Activated CD8-positive, alpha-beta T cell treated with anti-CD3 and anti-CD28 coated beads, Interleukin-2, amount 10 ng/mL, durations not matched to agents 7 days and 5 days (primary cell): ENCODE data around the gene ARHGEF6. TPM values are rescaled to one million over a fixed set of nuclear protein-coding genes. Genes with fewer than 3 reads are reported as not detected.
A peak's percentile ranks its signal among the peaks of the same experiment; 100 is the strongest.

Experiments
- ATAC-seq: fragments of 150-1000 bp; cut with Tn5 transposase; one replicate; pipeline ENCODE4 v1.10.0; 2021; ENCODE audit warnings: moderate library complexity
- CTCF ChIA-PET: fragments of 350-600 bp; sonication (Branson Sonifier 250); formaldehyde crosslinking; loops from one replicate; lab custom pipeline; 2021; ENCODE audit warnings: antibody characterized with exemption; lab: Charles Lee
- POLR2A ChIA-PET: fragments of 350-600 bp; sonication (Branson Sonifier 250); formaldehyde crosslinking; loops from one replicate; lab custom pipeline; 2021; ENCODE audit warnings: antibody characterized with exemption; lab: Charles Lee
- DNase-seq: peaks from one replicate; pipeline ENCODE4 v3.0.0-alpha.2; 2020
- H3K27ac Mint-ChIP-seq: one replicate; pipeline ENCODE4 v1.8.0; 2021; ENCODE audit warnings: mild to moderate bottlenecking, mixed read lengths
- H3K27me3 Mint-ChIP-seq: one replicate; pipeline ENCODE4 v1.8.0; 2021; ENCODE audit warnings: low read depth, mixed read lengths
- H3K36me3 Mint-ChIP-seq: one replicate; pipeline ENCODE4 v1.8.0; 2021; ENCODE audit warnings: low read depth, mixed read lengths
- H3K4me1 Mint-ChIP-seq: one replicate; pipeline ENCODE4 v1.8.0; 2021; ENCODE audit warnings: low read depth, mixed read lengths
- H3K4me3 Mint-ChIP-seq: one replicate; pipeline ENCODE4 v1.8.0; 2021; ENCODE audit warnings: mild to moderate bottlenecking, mixed read lengths
- H3K9me3 Mint-ChIP-seq: one replicate; pipeline ENCODE4 v1.8.0; 2022; ENCODE audit warnings: mixed read lengths; ENCODE audit not compliant: insufficient read depth
- total RNA-seq, 2 experiments: library from RNA; stranded (reverse); gene quantifications; one replicate each; pipeline ENCODE4 v1.2.3, GENCODE V29; 2021

Gene ARHGEF6
- total RNA-seq, 2 experiments from 2014 or later = 97.8 to 99.0 TPM

DNA sequence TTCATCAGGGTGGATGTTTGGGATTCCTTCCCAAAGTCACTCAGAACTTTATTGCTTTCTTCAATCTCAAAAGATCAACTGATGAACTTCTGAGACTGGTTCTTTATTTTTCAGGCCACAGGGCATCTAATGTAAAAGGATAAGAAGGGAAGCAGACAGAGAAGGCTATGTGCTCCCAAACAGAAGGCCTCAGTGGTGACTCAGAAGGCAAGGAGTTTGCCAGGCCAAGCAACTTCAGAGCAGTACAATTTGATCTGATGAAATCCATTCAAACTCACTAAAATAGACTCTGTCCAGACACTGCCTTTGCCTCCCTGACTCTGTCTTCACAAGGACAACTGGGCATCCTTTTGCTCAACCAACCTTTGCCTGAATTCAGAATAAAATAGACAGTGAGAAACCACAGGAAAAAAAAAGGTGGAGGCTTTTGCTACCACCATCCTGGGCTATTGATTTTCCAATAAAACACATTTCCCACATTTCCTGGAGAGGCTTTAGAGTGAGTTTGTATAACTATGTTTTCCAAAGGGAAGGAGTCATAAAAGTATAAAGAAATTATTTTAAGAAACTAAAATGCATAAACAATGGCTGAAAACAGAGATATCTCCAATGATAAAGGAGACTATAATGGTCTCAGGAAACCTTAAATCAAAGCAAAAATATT is 55.2 kb downstream of the ARHGEF6 start:
- ChIA-PET CTCF (interaction anchor here (1.3 kb wide), 1 partner anchor 200 kb away, joined by 3 read pairs; no protein-coding TSS in a partner anchor), POLR2A (no interaction called here)
- H3K9me3 Mint-ChIP-seq = no peaks in the 10 kb centered on the region
- no peak overlapping the region for H3K27ac Mint-ChIP-seq
- peaks cover 52% of the 10 kb centered on the region for H3K36me3 Mint-ChIP-seq
- H3K4me1 Mint-ChIP-seq = peaks cover 25% of the 10 kb centered on the region
- ATAC-seq = no peak
- H3K4me3 Mint-ChIP-seq = no peak overlapping the region
- no peaks in the 10 kb centered on the region for H3K27me3 Mint-ChIP-seq
- no peak for DNase-seq

DNA sequence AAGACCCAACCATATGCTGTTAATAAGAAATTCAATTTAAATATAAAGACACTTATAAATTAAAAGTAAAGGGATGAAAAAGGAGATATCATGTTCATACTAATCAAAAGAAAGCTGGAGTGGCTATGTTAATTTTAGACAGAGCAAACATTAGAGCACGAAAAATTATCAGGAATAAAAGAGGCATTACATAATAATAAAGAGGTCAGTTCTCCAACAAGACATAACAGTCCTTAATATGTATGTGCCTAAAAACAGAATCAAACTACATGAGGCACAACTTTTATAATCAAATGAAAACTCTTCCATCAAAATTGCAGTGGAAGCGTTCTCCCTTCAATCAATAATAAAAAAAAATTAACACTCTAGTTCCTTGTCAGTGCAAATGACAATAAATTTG is 62.6 kb downstream of the ARHGEF6 start:
- peaks cover 44% of the 10 kb centered on the region for H3K36me3 Mint-ChIP-seq
- ChIA-PET POLR2A (interaction anchor here (0.7 kb wide), 1 partner anchor 149 kb away, joined by 3 read pairs; no protein-coding TSS in a partner anchor), CTCF (no interaction called here)
- no peak overlapping the region for H3K27ac Mint-ChIP-seq
- H3K4me3 Mint-ChIP-seq = no peak overlapping the region
- H3K4me1 Mint-ChIP-seq = peaks cover 46% of the 10 kb centered on the region
- H3K9me3 Mint-ChIP-seq = no peaks in the 10 kb centered on the region
- no peaks in the 10 kb centered on the region for H3K27me3 Mint-ChIP-seq
- ATAC-seq = no peak
- no peak for DNase-seq

DNA sequence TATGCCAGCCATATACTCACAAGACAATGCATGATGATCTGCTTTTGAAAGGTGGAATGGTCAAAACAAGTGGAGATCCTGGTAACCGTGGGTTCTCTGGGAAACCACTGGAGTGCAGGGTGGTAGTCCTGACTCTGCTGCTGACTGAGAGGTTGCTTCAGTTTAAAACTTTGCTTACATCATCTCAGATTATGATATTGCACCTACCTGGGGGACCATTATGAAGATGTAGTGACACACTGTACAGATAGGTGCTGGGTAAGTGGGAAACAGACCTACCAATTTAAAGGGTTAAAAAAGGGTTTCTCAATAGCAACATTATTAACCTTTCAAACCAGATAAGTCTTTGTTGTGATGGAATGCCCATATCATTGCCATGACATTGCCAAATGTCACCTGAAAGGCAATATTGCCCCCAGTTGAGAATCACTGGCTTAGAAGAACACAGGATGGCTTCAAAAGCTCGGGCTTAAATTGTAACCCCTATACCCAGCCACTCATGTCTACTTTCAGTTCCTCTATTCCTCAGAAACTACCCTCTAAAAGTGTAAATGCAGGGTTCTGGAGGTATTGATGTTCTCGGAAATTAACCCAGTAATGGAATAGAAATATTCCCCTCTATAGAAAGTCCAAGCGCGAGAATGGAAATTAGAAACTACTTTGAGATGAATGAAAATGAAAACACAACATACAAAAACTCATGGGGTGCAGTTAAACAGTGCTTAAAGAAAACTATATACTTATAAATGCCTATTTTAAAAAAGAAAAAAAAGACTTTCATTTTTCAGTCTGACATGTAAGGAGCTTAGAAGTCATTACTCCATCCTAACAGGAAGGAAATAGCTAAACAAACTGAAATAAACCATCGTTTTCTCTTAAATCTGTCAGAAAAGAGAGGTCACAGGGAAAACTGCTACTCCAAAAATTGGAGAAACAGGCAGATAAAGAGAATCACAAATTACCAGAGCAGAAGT is 65.8 kb downstream of the ARHGEF6 start:
- POLR2A ChIA-PET = interaction anchor here (1.2 kb wide), 1 partner anchor 8 kb away, joined by 4 read pairs; no protein-coding TSS in a partner anchor
- H3K9me3 Mint-ChIP-seq = no peaks in the 10 kb centered on the region
- peak overlapping the region; percentile 59 for H3K4me3 Mint-ChIP-seq
- no peaks in the 10 kb centered on the region for H3K27me3 Mint-ChIP-seq
- H3K27ac Mint-ChIP-seq = peak overlapping the region; percentile 88
- no peak for DNase-seq
- H3K4me1 Mint-ChIP-seq = peaks cover 61% of the 10 kb centered on the region
- peaks cover 28% of the 10 kb centered on the region for H3K36me3 Mint-ChIP-seq
- ATAC-seq = peak; percentile 69
- CTCF ChIA-PET = interaction anchor here (1.4 to 1.8 kb wide), 3 partner anchors 14 to 166 kb away, joined by 4 to 5 read pairs (median 4); partner anchors contain the start of gene RBMX

DNA sequence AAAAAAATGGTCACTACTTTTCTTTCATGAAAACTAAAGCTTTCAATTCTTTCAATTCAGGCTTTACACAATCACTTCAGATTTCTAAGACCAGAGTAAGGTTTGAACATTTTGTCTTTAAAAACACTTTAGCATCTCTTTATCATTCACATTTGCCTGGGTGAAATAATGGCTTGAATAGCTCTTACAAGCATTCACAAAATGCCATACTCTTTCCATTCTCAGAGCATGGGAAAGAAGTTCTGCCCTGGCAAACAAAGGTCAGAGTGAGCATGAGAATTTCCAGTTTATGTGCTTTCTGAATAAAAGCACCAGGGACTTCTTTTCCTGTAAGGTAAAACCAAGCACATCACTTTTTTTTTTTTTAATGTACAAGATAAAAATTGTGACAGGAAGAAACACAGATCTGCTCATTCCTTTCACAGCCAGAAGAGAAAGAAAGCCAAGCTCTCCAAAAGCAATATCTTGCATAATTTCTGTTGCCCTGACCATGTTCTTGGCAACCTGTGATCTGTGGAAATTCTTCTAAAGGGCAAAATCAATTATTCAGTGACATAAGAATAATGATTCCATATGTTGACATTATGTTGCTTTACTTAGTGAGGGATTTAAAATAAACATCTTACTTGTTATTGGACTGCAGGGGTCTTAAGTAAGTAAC is 68.0 kb downstream of the ARHGEF6 start:
- ChIA-PET POLR2A (no interaction called here), CTCF (no interaction called here)
- Mint-ChIP-seq H3K27ac (peak overlapping the region; percentile 39), H3K36me3 (peaks cover 32% of the 10 kb centered on the region), H3K27me3 (no peaks in the 10 kb centered on the region), H3K4me1 (peaks cover 57% of the 10 kb centered on the region), H3K9me3 (no peaks in the 10 kb centered on the region), H3K4me3 (no peak overlapping the region)
- no peak for DNase-seq
- ATAC-seq = no peak

DNA sequence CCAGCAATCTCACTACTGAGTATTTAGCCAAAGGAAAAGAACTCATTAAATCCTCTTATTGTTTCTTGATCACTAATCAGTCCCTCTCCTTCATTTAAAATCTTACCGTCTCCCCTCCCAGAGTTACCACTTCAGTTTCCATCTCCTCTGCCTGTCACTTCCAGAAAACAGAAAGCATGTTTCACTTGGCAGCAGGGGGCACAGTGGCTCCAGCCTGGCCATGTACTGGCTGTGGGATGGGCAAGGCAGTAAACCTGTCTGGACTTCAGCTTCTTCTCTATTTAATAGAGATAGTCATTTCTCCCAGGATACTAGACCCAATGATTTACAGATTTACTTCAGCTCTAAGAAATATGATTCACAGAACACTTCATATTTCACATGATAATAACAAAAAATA is 69.6 kb downstream of the ARHGEF6 start:
- peaks cover 40% of the 10 kb centered on the region for H3K36me3 Mint-ChIP-seq
- H3K4me3 Mint-ChIP-seq = no peak overlapping the region
- no peaks in the 10 kb centered on the region for H3K9me3 Mint-ChIP-seq
- no peak for ATAC-seq
- H3K27me3 Mint-ChIP-seq = no peaks in the 10 kb centered on the region
- peaks cover 42% of the 10 kb centered on the region for H3K4me1 Mint-ChIP-seq
- peak overlapping the region; percentile 60 for H3K27ac Mint-ChIP-seq
- no peak for DNase-seq
- POLR2A ChIA-PET = interaction anchor here (1.3 kb wide), 1 partner anchor 170 kb away, joined by 3 read pairs; the partner anchor contains the start of gene RBMX
- CTCF ChIA-PET = interaction anchor here (1.2 to 1.9 kb wide), 3 partner anchors 43 to 214 kb away, joined by 3 to 7 read pairs (median 3); no protein-coding TSS in a partner anchor

DNA sequence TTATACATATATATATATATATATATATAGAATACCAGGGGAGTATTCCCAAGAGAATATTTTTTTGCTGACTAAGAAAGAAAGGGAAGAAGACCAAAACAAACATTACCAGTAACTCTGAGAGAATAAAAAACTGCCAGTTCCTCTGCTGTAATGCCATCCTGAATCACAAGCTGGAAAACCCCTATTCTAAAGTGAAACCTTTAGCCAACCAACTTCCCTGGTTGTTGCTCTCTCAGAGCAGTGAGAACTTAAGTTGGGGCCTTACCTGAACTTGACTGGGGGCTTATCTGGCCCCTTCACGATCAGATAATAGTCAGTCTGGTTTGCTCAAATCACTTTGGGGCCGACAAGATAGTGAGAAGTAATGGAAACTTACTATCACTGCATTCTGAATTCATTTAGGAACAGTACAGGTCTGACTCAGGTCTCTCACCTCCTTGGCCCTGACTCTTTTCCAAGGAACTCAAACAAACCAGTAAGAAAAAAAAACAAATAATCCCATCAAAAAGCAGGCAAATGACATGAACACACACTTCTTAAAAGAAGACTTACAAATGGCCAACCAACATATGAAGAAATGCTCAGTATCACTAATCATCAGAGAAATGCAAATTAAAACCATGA is 70.3 kb downstream of the ARHGEF6 start:
- Mint-ChIP-seq H3K27ac (peak overlapping the region; percentile 53), H3K36me3 (peaks cover 46% of the 10 kb centered on the region), H3K4me1 (peaks cover 35% of the 10 kb centered on the region), H3K4me3 (no peak overlapping the region), H3K27me3 (no peaks in the 10 kb centered on the region), H3K9me3 (no peaks in the 10 kb centered on the region)
- POLR2A ChIA-PET = interaction anchor here (0.6 to 1.3 kb wide), 3 partner anchors 98 to 170 kb away, joined by 3 read pairs; partner anchors contain the start of gene RBMX
- CTCF ChIA-PET = interaction anchor here (1.2 to 1.9 kb wide), 3 partner anchors 43 to 214 kb away, joined by 3 to 7 read pairs (median 3); no protein-coding TSS in a partner anchor
- DNase-seq (no peak), ATAC-seq (peak; percentile 52)

DNA sequence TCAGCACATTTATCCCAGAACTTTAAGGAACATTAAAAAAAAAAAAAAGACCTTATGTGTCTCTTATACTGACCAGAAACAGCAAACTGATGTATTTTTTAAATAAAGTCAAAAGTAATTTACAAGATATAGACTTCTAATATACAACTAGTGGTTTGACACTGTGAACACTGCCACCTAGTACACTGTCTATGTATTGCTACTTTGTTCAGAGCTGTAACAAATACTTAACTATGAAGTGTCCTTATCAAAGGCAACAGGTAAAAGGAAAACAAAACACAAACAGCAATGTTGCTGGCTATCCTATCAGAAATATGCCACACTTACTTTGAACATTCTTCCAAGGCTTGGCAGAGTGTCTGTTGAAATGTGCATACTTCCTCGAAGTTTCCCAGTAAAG is 72.4 kb downstream of the ARHGEF6 start:
- H3K4me3 Mint-ChIP-seq = no peak overlapping the region
- H3K9me3 Mint-ChIP-seq = no peaks in the 10 kb centered on the region
- peaks cover 20% of the 10 kb centered on the region for H3K4me1 Mint-ChIP-seq
- CTCF ChIA-PET = interaction anchor here (0.5 to 1.6 kb wide), 8 partner anchors 11 to 99 kb away, joined by 3 to 5 read pairs (median 4); no protein-coding TSS in a partner anchor
- DNase-seq (no peak), ATAC-seq (no peak)
- H3K27ac Mint-ChIP-seq = no peak overlapping the region
- H3K27me3 Mint-ChIP-seq = no peaks in the 10 kb centered on the region
- POLR2A ChIA-PET = interaction anchor here (0.7 kb wide), 1 partner anchor 8 kb away, joined by 3 read pairs; no protein-coding TSS in a partner anchor
- peaks cover 54% of the 10 kb centered on the region for H3K36me3 Mint-ChIP-seq

DNA sequence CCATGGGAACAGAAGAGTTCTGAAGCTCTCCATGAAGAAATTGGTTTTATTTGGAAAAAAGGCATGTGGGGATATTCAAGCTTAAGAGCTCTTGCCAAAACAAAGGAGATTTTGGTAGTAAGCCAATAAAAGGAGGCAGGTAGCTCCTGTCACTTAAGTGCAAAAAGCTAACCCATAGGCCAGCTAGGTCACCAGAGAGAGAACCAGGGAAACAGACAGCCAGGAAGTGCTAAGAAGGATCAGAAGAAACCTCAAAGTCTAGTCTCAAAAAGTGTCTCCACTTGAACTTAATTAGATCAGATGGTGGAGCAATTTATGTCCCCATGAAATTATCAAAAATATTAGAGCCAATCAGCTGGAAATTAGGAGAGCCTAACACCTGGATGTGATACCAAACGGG is 83.6 kb downstream of the ARHGEF6 start:
- no peak for ATAC-seq
- Mint-ChIP-seq H3K9me3 (peaks cover 10% of the 10 kb centered on the region), H3K4me3 (no peak overlapping the region), H3K4me1 (peaks cover 57% of the 10 kb centered on the region), H3K27ac (peak overlapping the region; percentile 71), H3K27me3 (no peaks in the 10 kb centered on the region), H3K36me3 (peaks cover 61% of the 10 kb centered on the region)
- DNase-seq = no peak
- ChIA-PET POLR2A (interaction anchor here (0.6 kb wide), 1 partner anchor 676 kb away, joined by 3 read pairs; no protein-coding TSS in a partner anchor), CTCF (interaction anchor here (0.7 to 1.9 kb wide), 9 partner anchors 9 to 199 kb away, joined by 3 to 9 read pairs (median 3); partner anchors contain the start of gene HTATSF1)

DNA sequence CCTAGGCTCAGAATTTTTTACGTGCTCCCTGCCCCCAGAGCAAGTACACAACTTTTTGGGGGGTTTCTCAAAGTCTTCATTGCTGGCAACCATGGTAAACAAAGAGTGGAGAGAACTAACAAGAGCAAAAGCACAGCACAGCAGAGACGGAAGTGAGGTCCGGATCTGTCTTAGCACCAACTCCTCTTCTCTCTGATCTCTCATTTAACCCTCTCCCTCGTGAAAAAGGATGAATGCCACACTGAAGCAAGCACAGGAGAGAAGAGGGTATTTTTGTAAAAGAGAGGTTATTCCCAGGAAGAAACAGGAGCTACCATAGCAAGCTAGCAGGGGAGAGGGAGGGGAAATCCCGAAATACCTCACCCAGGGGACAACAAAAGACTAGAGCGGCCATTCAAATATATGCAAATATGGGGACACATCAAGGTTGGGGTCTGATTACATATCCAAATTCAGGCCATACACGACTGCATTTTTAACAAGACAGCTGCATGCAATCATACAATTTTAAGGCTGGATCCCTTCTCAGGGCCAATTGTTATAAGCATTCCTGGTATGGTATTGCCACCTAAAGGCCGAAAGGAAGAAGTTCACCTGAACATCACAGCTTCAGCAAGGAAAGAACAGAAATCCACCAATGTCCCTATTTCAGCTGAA is 86.2 kb downstream of the ARHGEF6 start:
- CTCF ChIA-PET = interaction anchor here (0.8 to 3.4 kb wide), 26 partner anchors 8 to 197 kb away, joined by 3 to 34 read pairs (median 3); partner anchors contain the start of genes HTATSF1 and RBMX
- peak; percentile 61 for ATAC-seq
- H3K4me3 Mint-ChIP-seq = peak overlapping the region; percentile 45
- peak; percentile 31 for DNase-seq
- peaks cover 6% of the 10 kb centered on the region for H3K9me3 Mint-ChIP-seq
- no peaks in the 10 kb centered on the region for H3K27me3 Mint-ChIP-seq
- H3K4me1 Mint-ChIP-seq = peaks cover 81% of the 10 kb centered on the region
- peak overlapping the region; percentile 93 for H3K27ac Mint-ChIP-seq
- POLR2A ChIA-PET = interaction anchor here (0.8 kb wide), 1 partner anchor 86 kb away, joined by 3 read pairs; no protein-coding TSS in a partner anchor
- H3K36me3 Mint-ChIP-seq = peaks cover 49% of the 10 kb centered on the region

DNA sequence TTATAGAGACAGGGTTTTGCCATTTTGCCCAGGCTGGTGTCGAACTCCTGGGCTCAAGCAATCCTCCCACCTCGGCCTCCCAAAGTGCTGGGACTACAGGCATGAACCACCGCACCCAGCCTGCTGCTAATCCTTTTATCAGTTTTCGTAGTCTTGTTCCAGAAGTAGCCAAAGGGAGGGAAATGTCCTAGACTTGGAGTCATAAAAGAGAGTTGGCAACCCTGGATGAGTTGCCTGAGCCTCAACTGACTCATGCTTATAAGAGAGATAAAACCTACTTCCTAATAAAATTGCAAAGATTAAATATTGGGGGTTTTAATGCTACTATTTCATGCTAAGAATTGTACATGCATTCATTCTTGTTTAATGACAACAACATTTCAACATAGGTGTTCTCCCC is 88.5 kb downstream of the ARHGEF6 start:
- H3K27ac Mint-ChIP-seq = no peak overlapping the region
- H3K9me3 Mint-ChIP-seq = no peaks in the 10 kb centered on the region
- H3K4me3 Mint-ChIP-seq = no peak overlapping the region
- no peak for DNase-seq
- ChIA-PET POLR2A (no interaction called here), CTCF (no interaction called here)
- peaks cover 86% of the 10 kb centered on the region for H3K4me1 Mint-ChIP-seq
- H3K27me3 Mint-ChIP-seq = no peaks in the 10 kb centered on the region
- no peak for ATAC-seq
- H3K36me3 Mint-ChIP-seq = peaks cover 50% of the 10 kb centered on the region
